HG02610 (cell line): ENCODE measurements around the gene HEY2.

Experiments
- ATAC-seq: cut with Tn5 transposase; IDR thresholded peaks from one replicate; pipeline ENCODE4 v1.9.1; 2021; ENCODE audit warnings: mild to moderate bottlenecking, moderate library complexity; ENCODE audit not compliant: unreplicated experiment

HEY2 gene

DNA sequence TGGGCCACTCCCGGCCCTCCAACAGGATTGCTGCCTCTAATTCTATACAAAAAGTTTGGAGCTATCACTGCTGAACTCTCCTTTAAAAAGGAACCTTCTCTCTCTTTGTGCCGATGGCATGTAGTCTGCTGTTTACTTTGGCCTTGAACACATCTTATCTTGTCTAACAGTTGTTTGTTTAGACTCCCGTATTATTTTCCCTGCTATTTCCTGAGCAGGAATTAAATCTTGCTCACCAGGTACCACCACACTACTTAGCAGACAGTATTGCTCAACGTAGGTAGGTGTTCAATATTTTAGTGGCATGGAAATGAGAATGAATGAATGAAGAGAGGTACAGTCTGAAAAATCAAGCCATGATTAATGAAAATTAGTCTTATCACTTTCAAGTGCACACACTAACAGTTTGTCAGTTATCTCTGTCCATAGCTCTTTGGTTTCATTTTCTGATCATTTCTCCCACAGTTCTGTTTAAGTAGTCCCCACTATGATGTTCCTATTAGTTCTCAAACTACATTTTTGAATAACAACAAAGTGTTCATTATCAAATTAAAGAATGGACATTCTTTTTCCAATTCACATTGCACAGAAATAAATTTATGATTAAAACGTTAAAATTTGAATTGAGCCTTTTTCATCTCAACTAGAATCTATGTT is 6.8 kb upstream of the HEY2 start:
- no peak for ATAC-seq

DNA sequence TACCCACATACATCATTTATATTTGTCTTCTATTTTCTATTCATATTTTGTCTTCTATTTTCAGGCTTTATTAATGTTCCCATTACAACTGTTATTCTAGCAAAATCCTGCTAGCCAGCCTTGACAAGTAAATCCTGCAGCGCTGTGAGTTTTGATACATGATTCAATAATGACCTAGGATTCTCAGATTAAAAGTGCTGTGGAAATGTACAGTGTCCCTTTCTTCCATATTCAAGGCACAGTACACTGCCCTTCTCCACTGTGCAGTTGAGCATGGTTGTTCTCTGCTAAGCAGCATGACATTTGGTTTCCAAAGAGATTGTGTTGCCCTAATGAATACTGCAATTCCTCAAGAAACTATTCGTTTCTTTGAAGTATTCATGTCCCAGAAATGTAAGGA is 5.8 kb upstream of the HEY2 start:
- ATAC-seq, result no peak

DNA sequence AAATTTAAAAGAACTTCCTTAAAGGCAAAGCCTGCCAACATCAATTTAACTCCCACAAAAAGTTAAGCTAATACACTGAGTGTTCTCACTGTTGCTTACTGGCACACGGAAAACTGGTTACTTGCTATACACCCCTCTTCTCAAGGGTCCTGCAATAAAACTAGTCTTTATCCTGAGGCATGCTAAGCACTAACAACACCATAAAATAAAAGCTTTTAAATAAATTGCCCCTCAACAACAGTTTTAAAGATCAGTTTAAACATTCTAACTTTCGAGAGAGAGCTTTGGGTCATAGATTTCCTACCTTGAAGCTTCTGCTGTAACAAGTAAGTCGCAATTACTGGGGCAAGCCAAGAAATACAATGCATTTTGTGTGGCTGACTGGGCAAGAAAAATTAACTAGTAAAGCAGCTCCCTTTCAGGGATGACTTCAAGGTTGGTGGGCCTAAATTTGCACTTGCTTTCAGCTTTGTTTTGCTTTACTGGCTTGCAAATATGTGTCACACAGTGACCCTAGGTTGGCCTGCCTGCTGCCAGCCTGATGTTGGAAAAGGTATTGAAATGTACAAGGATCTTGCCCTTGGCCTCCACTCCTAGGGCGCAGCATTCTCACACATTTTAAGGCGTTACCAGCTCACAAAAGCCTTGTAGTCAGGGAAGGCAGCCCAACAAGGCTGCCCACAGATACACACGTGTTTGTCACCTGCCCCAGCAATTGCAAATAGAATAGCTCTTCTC is 4.0 kb upstream of the HEY2 start:
- ATAC-seq, result no peak

DNA sequence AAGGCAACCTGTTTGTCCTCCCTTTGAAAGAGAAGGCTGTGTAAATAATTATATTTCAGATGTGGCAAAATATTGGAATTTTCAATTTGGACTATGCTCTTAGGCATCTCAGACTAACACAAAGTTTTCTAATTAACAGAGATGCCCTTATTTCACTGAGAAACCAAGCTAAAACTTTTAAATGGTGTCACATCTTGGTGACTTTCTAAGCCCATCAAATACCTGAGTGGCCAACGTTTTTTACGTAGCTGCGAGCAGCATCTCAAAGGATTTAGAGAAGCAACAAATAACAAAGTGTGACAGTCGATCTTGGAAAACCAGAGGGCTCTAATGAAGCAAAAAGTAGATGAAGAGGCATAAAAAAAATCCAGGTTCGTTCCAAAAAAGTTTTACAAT is 3.4 kb upstream of the HEY2 start:
- ATAC-seq, result no peak

DNA sequence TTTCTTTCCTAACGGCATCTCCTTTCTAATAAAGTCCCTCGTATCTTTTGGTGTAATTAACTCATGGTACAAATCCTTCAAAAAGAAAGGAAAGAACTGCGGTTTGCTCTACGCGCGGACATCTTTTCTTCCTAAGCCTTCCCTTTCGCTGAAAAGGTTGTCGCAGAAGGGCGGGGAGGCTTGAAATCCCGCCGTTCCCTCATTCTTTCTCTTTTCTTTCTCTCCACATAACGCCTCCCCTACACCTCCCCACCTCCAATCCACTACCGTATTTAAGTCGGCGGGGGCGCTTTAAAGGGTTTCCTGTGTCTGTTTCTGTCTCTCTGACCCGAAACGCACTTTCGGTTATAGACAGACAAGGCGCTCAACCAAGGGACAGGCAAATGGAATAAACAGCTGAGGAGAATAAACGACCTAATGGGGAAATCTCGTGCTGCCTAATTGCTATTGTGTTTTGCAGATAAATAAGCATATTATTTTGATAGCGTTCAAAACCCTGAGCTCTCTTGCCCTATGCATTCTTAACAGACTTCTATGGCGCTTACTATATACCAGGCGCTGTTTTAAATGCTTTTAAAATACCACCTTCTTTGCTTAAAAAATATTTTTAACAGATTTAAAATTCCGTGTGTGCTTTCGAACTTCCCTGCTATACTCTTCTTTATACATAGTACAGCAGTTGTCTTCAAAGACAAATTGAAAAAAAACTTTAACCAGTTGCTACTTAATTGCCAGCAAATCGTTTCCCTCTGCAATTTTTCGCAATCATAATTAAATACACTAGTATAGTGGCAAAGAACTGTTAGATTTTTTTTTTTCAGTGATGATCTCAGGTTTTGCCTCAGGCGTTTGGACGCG is 2.5 kb upstream of the HEY2 start:
- ATAC-seq, result peak; percentile 56

DNA sequence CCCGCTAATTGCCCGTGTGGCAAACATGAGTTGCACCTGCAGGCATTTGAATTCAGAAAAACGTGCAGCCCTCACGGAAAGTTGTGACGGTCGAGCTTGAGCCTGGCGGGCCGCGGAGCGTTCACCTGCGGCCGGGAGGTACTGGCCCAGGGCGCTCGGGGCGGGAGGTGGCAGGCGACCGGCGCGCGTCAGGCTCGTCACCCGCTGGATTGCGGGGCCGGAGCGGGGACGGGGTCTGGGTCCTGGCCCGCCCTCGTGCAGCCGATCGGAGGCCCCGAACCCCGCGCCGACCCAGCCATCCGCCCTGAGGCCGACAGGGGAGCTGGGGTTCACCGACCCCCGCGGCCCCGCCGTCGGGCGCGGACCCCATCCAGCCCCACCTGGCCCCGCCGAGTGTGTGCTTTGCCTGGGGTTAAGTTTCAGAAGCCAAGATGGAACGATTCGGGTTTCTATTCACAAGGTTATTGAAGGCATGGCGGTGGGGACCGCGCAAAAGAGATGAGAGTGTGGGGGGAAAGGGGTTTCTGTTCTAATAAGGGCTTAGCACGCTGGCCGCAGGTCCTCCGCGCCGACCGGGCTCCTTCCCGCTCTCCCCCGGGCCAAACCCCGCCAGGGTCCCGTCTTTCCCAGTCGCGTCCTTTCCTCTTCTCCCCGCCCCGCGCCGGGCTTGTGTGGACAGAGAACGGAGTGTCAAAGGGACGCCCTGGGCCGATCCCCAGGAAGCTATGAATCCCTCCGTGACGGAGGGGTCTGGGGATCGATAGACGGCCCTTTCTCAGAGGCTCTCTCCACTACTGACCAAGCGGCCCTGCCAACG is 1.6 kb upstream of the HEY2 start:
- no peak for ATAC-seq

DNA sequence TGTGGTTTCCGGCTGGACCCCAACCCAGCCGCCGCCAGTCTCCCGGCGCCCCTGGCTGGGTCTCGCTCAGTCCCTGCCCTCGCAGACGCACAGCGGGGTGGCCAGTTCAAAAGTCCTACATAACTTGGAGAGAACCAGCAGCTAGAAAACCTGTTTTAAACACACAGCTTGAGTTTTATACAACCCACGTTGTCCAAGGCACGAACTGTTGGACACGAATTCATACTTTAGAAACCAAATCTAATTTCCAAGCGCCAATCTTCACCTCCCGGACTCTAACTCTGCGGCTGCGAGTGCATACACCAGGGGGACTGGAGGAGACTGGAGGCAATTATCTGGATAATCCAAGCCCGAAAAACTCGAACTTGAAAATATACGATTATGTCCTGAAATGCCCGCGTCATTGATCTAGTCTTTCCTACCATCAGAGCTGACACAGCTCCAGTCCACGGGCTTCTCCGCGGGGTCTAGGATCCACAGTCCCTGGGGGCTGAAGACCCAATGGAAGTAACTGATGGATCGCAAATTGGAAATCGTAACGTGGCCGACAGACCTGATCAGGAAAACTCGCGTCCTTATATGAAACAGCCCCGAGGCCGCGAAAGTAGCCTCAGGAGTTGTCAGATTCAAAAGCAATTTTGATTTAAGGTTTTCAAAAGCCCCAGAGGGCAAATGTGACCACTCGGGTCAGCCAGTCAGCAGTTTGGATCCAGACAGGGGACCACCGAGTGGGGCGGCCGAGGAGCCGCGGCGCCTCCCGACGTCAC is 843 bp upstream of the HEY2 start:
- no peak for ATAC-seq

DNA sequence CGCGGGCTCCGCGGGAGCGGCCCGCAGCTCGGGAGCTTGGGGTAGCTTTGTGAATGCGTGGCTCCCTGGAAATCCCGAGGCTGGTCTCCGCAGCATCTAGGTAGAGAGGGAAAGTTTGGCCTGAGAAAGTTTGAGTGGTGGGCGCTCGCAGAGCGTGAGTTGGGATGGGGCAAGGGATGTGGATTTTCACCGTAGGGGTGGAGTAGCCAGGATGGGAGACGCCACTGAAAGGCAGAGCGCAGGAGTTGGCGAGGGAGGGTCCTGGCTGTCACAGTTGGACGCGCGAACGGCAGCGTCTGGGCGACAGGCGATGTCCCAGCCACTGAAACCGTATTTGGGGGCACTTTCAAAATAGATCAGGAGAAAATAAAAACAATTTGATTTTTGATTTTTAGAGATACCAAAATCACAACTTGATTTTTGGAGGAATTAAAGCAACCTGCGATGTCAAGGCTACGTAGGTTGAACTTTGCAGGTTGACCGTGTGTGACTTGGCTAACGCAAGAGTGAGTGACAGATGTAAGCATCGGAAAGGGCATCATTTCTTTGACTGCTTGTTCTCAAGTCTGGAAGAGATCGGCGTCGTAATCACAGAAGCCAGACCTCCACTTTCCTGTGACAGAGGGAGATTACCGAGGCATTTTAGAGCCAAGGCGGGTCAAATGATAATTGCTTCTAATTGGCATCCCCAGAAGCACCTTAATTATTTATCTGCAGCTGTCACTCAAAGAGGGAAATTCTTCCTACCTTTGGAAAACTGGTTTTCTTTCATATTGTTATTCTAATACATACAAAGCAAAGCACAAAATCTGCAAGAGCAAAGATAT is 646 bp downstream of the HEY2 start:
- no peak for ATAC-seq

DNA sequence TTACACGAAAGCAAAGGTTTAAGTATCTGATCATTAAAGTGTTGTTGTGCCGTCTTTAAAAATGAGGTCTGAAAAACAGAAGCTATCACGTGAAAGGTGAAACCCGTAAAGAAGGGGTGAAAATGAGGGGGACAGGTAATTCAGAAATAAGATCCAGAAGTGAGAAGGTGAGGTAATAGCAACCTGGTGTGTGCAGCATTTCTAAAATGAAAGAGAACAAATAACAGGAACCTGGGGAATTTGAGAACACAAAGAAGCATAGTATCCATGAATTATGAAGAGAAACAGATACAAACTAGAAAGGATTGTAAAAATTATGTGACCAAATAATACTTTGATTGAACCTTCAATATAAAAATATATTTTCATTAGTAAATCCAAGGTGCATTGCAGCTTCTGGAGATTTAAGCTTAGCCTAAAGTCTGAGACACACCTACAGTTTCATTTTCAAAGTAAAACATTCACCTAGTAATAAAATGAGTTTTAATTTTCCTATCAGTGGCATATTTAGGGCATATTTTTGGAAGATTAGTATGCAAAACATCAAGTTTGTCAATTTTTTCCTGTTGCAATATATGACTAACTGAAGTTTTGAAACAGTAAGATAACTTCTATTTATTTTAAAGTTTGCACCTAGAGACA is 1.4 kb downstream of the HEY2 start:
- ATAC-seq, result no peak

DNA sequence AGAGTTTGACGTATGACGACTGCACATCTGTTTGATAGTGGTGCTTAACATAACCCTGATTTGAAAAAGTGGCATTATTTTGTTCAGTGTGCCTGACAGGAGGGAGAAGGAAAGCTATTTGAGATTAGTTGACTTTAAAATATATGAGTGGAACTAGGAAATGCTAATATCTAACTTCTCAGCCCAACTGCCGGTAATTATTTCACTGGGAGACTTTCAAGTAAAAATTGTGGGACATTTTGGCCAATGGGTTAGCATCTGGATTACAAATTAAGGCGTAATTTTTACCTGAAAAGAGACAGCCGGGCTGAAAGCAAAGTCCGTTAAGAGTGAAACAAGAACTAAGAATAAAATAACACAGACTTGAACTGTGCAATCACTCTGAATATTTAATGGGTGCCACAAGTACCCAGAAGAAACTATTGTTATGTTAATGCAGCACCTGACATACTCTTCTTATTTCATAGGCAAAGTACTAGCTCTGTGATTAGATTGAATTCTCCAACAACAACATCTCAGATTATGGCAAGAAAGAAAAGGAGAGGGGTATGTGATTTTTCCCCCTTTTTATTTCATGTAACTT is 2.0 kb downstream of the HEY2 start:
- no peak for ATAC-seq

DNA sequence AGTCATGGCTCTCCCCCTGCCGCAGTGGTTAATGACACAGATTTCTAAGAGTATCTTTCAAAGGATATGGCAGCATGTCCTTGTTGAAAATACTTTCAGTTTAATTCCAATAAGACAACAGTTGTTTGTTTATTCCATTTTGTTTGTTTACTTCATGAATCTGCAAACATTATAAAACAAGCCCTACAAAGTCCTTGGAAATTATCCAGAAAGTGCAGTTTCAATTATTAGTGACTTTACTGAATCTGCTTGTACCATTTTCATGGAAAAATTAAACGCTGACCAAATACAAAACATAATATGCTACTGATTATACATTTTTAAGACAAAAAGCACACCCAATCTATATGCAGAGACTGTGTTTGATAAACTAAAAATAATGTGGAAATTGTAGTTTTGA is 3.3 kb downstream of the HEY2 start:
- ATAC-seq, result no peak

DNA sequence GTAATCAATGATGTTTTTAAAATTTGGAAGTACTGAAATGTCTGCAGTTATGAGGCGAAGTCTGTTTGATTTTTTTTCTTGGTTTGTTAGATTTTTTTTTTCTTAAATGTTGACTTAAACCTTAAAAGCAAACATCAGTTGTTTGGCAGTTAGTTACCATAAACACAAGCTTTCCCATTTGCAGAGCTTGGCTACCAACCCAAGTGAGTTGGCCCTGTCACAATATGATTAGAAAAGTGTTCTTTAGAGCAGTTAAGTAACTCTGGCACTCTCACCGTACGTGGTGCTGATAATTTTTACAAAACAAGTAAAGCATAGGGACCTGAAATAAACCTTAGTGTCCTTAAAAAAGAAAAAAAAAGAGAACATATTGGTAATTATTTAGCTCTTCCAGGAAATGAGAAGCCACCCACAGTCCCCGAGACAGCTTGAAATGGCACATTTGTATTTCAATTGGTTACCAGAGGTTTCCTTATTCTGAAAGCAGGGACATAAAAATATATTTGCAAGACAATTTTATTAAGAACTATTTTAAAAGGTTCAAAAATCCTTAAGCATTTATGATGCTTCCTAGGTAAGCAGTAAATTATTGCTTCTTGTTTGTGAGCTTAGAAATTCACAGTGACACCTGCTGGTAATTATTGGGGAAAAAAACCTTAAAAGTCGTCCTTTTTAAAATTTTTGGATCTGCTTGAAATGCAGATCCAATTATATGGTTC is 3.9 kb downstream of the HEY2 start:
- no peak for ATAC-seq

DNA sequence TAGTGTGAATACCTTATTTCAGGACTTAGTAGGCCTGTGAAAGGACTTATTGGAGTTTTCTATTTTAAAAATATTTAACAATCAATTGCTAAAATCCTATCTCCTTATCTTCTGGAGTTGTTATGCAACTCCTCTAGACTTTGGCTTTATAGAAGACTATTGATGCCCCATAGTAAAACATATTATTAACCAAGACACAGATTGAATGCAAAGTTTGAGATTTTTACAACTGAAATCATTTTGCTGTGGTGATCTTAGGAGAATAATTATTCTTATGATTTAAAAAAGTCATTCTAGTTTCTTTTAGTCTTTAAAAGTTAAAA is 4.5 kb downstream of the HEY2 start:
- ATAC-seq, result no peak

DNA sequence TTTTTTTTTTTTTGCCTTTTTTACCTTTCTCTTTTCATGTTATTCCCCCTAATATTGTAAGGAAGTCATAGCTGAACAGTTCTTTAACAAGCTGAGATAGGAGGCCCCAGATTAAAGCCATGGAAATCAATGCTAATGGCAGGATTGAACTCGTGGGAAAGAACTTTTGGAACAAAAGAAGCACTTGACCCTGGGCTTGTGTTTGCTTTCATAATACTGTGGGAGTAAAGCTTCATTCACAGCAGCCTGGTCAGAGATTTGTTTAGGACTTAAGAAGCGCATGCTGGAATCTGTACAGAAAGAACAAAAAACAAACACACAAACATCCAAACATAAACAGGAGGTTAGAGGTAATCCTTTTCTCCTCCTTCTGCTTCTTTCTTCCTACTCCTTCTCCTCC is 5.1 kb downstream of the HEY2 start:
- ATAC-seq, result no peak

DNA sequence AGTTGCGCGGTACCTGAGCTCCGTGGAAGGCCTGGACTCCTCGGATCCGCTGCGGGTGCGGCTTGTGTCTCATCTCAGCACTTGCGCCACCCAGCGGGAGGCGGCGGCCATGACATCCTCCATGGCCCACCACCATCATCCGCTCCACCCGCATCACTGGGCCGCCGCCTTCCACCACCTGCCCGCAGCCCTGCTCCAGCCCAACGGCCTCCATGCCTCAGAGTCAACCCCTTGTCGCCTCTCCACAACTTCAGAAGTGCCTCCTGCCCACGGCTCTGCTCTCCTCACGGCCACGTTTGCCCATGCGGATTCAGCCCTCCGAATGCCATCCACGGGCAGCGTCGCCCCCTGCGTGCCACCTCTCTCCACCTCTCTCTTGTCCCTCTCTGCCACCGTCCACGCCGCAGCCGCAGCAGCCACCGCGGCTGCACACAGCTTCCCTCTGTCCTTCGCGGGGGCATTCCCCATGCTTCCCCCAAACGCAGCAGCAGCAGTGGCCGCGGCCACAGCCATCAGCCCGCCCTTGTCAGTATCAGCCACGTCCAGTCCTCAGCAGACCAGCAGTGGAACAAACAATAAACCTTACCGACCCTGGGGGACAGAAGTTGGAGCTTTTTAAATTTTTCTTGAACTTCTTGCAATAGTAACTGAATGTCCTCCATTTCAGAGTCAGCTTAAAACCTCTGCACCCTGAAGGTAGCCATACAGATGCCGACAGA is 9.9 kb downstream of the HEY2 start:
- no peak for ATAC-seq

DNA sequence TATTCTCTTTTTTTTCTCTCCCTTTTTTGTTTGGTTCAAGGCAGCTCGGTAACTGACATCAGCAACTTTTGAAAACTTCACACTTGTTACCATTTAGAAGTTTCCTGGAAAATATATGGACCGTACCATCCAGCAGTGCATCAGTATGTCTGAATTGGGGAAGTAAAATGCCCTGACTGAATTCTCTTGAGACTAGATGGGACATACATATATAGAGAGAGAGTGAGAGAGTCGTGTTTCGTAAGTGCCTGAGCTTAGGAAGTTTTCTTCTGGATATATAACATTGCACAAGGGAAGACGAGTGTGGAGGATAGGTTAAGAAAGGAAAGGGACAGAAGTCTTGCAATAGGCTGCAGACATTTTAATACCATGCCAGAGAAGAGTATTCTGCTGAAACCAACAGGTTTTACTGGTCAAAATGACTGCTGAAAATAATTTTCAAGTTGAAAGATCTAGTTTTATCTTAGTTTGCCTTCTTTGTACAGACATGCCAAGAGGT is 10.6 kb downstream of the HEY2 start:
- no peak for ATAC-seq

DNA sequence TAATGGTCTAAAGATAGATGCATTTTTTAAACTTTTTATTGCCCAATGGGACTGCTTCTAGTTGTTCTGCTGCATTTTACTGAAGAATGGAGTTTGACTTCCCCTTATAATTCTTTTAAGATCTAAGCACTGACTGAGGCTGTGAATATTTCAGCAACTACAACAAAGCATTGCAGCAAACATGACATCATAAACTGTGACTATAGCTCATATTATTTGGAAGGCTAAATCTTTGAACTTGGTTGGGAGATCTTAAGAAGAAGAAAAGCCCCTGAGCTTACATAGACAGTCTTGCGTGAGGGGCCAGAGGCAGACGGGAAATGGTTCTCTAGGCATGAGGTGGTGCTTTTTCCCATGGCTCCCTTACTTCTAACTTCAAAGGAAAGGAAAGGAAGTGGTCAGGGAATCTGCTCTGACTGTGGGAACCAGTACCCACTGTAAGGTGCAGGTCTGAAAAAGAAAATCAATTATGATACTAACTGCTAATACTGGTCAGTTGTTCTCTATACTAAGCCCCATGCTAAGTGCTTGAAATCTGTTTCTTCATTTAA is 14.8 kb downstream of the HEY2 start:
- peak; percentile 79 for ATAC-seq
